Measurements from ENCODE around the gene TBC1D21. TPM values are rescaled to one million over a fixed set of nuclear protein-coding genes. Genes with fewer than 3 reads are reported as not detected.

The TBC1D21 gene
- total RNA-seq, 1 donor from 2014 or later = not detected

DNA sequence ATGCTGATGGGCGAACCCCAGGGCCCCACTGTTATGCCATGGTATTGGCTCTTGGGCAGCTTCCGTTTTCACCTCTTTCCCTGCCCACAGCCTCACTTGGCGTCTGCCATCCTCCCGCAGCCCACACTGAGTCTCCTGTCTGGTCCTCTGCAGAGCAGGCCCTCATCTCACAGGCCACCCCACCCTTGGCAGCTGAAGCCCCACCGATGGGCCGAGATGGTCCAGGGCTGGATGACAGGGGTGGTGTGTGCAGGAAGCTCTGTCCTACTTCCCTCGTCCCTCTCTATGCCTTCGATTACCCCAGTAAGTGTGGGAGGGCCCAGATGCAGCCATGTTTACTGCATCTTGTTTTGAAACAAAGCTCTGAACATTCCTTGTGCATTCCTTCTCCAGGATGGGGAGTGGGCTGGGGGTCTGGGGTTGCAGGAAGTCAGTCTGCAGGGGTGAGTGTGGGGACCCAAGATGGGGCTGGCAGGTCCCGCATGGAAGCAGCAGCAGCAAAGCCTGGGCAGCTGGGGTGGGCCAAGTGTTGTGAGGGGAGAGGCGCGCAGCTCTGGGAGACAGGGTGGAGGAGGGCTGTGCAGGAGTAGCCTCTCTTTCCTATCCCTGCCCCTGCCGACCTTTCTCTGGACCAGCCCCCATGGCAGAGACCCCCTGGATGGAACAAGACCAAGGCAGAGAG lies 20.9 kb downstream of the TBC1D21 start:
- intact Hi-C loops (cut with micrococcal nuclease) = no loop called here
- ChIA-PET POLR2A (no interaction called here), CTCF (interaction anchor here (1.2 kb wide), 1 partner anchor 13 kb away, joined by 4 read pairs; no protein-coding TSS in a partner anchor)
- Mint-ChIP-seq H3K36me3 (ENCODE audit: low read depth) (no peaks in the 10 kb centered on the region), H3K27me3 (peaks cover 3% of the 10 kb centered on the region), H3K4me1 (no peaks in the 10 kb centered on the region), H3K4me3 (no peak overlapping the region), H3K9me3 (peaks cover 2% of the 10 kb centered on the region), H3K27ac (no peak overlapping the region)
- ATAC-seq (ENCODE audit: low read depth) (no peak), DNase-seq (no peak)
- TF ChIP-seq, protein P1, sequence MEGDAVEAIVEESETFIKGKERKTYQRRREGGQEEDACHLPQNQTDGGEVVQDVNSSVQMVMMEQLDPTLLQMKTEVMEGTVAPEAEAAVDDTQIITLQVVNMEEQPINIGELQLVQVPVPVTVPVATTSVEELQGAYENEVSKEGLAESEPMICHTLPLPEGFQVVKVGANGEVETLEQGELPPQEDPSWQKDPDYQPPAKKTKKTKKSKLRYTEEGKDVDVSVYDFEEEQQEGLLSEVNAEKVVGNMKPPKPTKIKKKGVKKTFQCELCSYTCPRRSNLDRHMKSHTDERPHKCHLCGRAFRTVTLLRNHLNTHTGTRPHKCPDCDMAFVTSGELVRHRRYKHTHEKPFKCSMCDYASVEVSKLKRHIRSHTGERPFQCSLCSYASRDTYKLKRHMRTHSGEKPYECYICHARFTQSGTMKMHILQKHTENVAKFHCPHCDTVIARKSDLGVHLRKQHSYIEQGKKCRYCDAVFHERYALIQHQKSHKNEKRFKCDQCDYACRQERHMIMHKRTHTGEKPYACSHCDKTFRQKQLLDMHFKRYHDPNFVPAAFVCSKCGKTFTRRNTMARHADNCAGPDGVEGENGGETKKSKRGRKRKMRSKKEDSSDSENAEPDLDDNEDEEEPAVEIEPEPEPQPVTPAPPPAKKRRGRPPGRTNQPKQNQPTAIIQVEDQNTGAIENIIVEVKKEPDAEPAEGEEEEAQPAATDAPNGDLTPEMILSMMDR (IDR thresholded peaks at IDR 0.05) = no peak

DNA sequence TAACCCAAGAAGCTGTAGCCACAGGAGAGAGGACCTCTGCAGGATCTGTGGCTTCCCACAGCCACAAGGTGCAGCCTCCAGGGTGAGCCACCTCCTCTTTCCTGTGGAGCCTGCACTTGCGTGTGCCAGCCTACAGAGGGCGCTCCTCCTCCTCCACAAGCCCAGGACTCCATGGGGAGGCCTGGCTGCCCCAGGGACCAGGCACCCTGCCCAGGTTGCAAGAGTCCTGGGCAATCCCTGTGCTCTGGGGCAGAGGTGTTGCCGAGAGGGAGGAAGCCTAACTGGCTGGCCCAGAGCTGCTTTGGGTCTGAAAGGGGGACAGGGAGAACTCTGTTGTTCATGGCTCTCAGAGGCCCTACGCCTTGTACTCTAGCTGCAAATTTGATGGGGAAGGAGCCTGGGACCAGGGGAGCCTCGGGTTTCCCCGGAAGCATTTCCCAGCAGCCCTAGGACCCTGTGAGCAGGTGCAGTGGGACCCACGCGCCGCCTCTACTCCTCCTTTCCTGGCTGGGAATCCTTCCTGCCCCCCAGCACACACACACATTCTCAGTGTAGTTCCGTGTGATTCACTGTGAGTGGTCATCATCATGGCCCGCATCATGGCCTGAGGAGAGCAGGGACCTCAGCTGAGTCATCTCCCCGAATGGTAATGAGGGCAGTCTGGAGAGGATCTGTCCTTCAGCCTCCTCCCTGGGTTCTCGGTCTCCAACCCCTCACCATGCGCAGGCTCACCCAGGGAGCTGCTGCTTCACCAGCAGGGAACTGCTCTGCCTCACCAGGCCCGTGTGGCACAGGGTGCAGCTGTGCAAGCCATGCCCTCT lies 24.3 kb downstream of the TBC1D21 start:
- Mint-ChIP-seq H3K4me3 (no peak overlapping the region), H3K36me3 (ENCODE audit: low read depth) (no peaks in the 10 kb centered on the region), H3K27ac (no peak overlapping the region), H3K27me3 (peaks cover 3% of the 10 kb centered on the region), H3K4me1 (no peaks in the 10 kb centered on the region), H3K9me3 (no peaks in the 10 kb centered on the region)
- no peak for ATAC-seq (ENCODE audit: low read depth)
- no peak for DNase-seq
- POLR2A ChIA-PET = no interaction called here
- TF ChIP-seq, protein P1 (IDR thresholded peaks at IDR 0.05) = no peak
- intact Hi-C loops (cut with micrococcal nuclease) = no loop called here
- CTCF ChIA-PET = no interaction called here

DNA sequence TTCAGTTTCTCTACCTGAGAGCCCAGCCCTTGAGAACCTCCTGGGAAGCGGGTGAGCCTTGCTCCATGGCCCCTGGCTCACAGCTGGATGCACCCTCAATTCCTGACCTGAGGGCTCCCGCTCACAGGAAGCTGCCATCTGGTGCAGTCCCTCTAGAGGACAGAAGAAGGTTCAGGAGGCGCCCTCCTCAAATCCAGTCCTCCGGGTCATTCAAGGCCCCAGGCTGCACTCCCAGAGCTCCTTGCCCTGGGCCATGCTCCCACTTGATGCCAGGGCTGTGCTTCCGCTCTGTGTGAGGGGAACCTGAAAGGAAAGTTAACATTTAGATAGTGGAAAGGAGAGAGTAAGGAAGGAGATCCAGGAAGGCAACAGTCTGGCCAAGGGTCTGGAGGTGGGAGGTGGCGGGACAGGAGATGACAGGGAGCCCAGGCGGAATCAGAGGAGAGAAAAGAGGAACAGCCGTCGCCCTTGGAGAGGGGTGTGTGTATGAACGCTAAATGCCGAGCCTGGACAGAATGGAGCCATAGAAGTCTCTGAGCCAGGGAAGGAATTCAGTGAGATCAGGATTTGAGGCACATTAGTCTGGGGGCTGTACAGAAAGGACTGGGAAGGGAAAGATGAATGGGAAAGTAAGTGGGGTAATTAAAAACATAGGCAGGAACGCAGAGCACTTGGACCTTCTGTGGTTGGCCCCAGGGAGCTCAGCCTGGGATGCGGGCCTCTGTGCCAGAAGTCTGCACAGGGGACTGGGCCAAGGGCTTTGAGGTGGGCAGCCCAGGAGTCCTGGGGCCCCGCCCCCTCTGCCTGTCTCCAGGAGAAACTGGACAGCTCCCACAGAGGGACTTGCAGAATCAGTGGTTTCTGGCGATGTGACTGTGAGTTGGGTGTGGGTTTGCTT lies 26.1 kb downstream of the TBC1D21 start:
- H3K9me3 Mint-ChIP-seq = no peaks in the 10 kb centered on the region
- ATAC-seq (ENCODE audit: low read depth) (no peak), DNase-seq (no peak)
- CTCF ChIA-PET = interaction anchor here (1.5 kb wide), 1 partner anchor 9 kb away, joined by 3 read pairs; no protein-coding TSS in a partner anchor
- H3K27me3 Mint-ChIP-seq = peaks cover 3% of the 10 kb centered on the region
- intact Hi-C loops (cut with micrococcal nuclease) = no loop called here
- POLR2A ChIA-PET = no interaction called here
- H3K27ac Mint-ChIP-seq = no peak overlapping the region
- H3K36me3 Mint-ChIP-seq (ENCODE audit: low read depth) = no peaks in the 10 kb centered on the region
- no peak overlapping the region for H3K4me3 Mint-ChIP-seq
- H3K4me1 Mint-ChIP-seq = no peaks in the 10 kb centered on the region
- TF ChIP-seq, protein P1 (IDR thresholded peaks at IDR 0.05) = no peak

DNA sequence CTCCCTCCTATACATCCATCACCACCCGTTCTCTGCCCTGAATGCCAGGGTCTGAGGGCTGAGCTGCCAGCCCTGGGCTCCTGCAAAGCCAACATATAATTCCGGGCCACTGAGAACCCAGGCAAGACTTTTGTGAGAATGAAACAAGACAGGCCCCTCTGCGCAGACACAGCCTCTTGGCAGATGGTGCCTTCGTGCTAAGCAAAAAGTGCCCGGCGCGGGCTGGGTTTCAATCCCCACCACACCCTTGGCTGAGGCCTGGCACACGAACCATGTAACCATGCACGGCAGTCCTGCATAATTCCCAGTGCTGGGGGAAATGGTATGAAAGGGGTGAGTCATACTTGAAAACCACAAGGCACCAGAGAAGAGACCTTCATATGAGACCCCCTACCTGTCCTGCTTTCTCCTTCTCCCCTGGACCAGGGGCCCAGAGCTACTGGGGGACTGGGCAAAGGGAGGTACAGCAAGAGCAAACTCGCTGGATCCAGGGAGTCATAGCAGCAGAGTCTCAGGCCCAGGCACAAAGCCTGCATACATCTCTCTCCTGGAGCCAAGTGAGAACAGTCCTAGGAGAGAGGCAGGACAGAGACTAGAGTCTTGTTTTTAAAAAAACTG lies 26.8 kb downstream of the TBC1D21 start:
- no peak for DNase-seq
- Mint-ChIP-seq H3K4me3 (no peak overlapping the region), H3K27ac (no peak overlapping the region), H3K36me3 (ENCODE audit: low read depth) (no peaks in the 10 kb centered on the region), H3K4me1 (no peaks in the 10 kb centered on the region), H3K9me3 (no peaks in the 10 kb centered on the region), H3K27me3 (peaks cover 3% of the 10 kb centered on the region)
- ChIA-PET POLR2A (no interaction called here), CTCF (interaction anchor here (1.5 kb wide), 1 partner anchor 8 kb away, joined by 3 read pairs; no protein-coding TSS in a partner anchor)
- TF ChIP-seq, protein P1 (IDR thresholded peaks at IDR 0.05) = no peak
- intact Hi-C loops (cut with micrococcal nuclease) = no loop called here
- ATAC-seq (ENCODE audit: low read depth) = no peak
